Tongue (tissue), 2 donors: ENCODE data around the gene UBL5. TPM values are rescaled to one million over a fixed set of nuclear protein-coding genes. Genes with fewer than 3 reads are reported as not detected.

Experiments
- small RNA-seq: library from RNA; depleted of rRNA; stranded (forward); fragments of <200 nt; gene quantifications from one replicate; pipeline ENCODE3, GENCODE V24; 2014; ENCODE audit warnings: low replicate concordance
- total RNA-seq: library from RNA; depleted of rRNA; stranded (reverse); fragments of >200 nt; gene quantifications from one replicate; pipeline ENCODE4 v1.2.3, GENCODE V29; 2014

Gene UBL5
- total RNA-seq, 1 donor from 2014 or later, result 139 TPM

Small RNA genes within 50 kb of the gene (small RNA-seq; reads per million reads assigned to genes)
- not detected for gene RF00156

Other genes starting within 250 kb of the UBL5 start
- gene ZNF121, start 243.4 kb upstream of the UBL5 start, total RNA-seq, result 40.5 TPM
- 49.1 TPM for gene ZNF561, start 206.7 kb upstream of the UBL5 start, total RNA-seq
- gene ZNF562, start 152.8 kb upstream of the UBL5 start, total RNA-seq, result 47.9 TPM
- gene ZNF846, start 59.2 kb upstream of the UBL5 start, total RNA-seq, result 18.3 TPM
- 16.3 TPM for gene FBXL12, start 8.8 kb upstream of the UBL5 start, total RNA-seq
- gene PIN1, start 7.4 kb downstream of the UBL5 start, total RNA-seq, result 71.6 TPM
- gene OLFM2, start 108.6 kb downstream of the UBL5 start, total RNA-seq, result 22.9 TPM
- 89.1 TPM for gene COL5A3, start 182.6 kb downstream of the UBL5 start, total RNA-seq
- not detected for gene RDH8, start 185.6 kb downstream of the UBL5 start, total RNA-seq